22Rv1 (cell line): ENCODE results near the gene CTTNBP2.

Experiments used
- H3K27ac ChIP-seq: fragments of 450-650 bp; 2 replicates; pipeline ENCODE4 v1.5.1; 2017
- ZFX ChIP-seq: fragments of 450-650 bp; IDR thresholded peaks from 2 replicates; pipeline ENCODE4 v1.6.1; 2017; ENCODE audit warnings: antibody characterized with exemption, borderline replicate concordance
- TF ChIP-seq, protein P1 (sequence below): fragments of 450-650 bp; IDR thresholded peaks from 2 replicates; pipeline ENCODE4 v1.5.1; 2017; ENCODE audit warnings: mild to moderate bottlenecking

The CTTNBP2 gene

GRCh38 chr7:117808341-117808757 is 64.9 kb downstream of the CTTNBP2 start:
- H3K27ac ChIP-seq, result no peak overlapping the region
- no peak for TF ChIP-seq ZFX
- TF ChIP-seq, protein P1, sequence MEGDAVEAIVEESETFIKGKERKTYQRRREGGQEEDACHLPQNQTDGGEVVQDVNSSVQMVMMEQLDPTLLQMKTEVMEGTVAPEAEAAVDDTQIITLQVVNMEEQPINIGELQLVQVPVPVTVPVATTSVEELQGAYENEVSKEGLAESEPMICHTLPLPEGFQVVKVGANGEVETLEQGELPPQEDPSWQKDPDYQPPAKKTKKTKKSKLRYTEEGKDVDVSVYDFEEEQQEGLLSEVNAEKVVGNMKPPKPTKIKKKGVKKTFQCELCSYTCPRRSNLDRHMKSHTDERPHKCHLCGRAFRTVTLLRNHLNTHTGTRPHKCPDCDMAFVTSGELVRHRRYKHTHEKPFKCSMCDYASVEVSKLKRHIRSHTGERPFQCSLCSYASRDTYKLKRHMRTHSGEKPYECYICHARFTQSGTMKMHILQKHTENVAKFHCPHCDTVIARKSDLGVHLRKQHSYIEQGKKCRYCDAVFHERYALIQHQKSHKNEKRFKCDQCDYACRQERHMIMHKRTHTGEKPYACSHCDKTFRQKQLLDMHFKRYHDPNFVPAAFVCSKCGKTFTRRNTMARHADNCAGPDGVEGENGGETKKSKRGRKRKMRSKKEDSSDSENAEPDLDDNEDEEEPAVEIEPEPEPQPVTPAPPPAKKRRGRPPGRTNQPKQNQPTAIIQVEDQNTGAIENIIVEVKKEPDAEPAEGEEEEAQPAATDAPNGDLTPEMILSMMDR, result no peak

DNA sequence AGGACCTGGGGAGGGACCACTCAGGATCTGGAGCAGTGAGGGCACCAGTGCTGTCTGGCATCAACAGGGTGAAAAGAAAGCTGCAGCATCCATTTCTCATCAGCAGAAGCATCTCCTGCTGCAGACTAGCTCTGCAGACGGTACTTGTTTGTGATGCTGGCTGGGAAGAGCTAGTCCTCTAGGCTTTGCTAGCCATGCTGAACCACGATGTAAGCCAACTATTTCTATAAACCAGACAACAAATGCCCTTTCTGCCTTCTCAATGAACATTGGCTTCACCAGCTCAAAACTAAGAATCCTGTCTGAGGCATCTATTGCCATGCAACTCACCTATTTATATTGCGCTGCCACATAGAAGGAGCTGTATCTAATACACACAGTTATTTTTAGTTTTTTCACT is 65.6 kb downstream of the CTTNBP2 start:
- TF ChIP-seq, protein P1, result no peak
- TF ChIP-seq ZFX, result no peak
- no peak overlapping the region for H3K27ac ChIP-seq

GRCh38 chr7:117806011-117806410 is 67.2 kb downstream of the CTTNBP2 start:
- no peak overlapping the region for H3K27ac ChIP-seq
- TF ChIP-seq, protein P1, result no peak
- TF ChIP-seq ZFX, result no peak

DNA sequence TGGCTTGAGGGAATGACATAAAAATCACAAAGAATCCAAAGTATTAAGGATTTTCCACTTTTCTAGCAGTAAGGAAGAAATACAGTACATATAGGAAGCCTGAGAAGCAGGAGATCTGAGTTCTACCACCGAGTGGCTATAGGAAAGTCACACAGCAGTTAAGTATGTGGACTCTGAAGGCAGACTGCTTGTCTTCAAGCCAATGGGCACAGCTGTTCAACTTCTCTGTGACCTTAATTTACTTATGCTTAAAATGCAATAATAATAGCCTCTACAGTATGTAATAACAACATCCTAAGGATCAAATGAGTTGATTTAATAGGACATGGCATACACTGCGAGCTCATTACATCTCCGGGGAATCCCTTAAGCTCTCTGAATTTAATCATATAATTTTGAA is 68.0 kb downstream of the CTTNBP2 start:
- H3K27ac ChIP-seq, result no peak overlapping the region
- no peak for TF ChIP-seq ZFX
- TF ChIP-seq, protein P1, result no peak

GRCh38 chr7:117803476-117803875 is 69.8 kb downstream of the CTTNBP2 start:
- no peak overlapping the region for H3K27ac ChIP-seq
- TF ChIP-seq, protein P1, result no peak
- no peak for TF ChIP-seq ZFX

- TF ChIP-seq ZFX, result no peak
- TF ChIP-seq, protein P1, result no peak
Observed at GRCh38 chr7:117802660-117803059, 70.6 kb downstream of the CTTNBP2 start.

DNA sequence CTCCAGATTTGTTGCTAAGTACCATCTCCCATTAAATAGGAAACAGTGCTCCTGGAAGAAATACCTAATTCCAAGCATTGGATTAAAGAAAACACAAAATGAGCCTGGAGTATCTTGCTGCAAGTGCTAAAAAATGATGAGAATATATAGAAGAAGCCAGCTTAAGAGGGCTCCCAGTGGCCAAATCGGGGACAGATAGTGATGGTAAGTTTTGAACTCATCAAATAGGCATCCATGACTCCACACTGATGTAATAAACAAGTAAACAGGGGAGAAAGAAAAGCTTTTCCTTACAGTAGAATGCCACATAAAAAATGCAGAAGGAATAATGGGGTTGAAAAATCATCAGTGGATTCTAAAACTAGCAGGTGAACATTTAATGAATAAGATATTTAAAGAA is 72.4 kb downstream of the CTTNBP2 start:
- TF ChIP-seq, protein P1, result no peak
- no peak for TF ChIP-seq ZFX
- H3K27ac ChIP-seq, result no peak overlapping the region

More at GRCh38 chr7:117802660-117803059, 70.6 kb downstream of the CTTNBP2 start:
- H3K27ac ChIP-seq, result no peak overlapping the region
